ENCODE measurements around the gene KRI1.

KRI1 gene

DNA sequence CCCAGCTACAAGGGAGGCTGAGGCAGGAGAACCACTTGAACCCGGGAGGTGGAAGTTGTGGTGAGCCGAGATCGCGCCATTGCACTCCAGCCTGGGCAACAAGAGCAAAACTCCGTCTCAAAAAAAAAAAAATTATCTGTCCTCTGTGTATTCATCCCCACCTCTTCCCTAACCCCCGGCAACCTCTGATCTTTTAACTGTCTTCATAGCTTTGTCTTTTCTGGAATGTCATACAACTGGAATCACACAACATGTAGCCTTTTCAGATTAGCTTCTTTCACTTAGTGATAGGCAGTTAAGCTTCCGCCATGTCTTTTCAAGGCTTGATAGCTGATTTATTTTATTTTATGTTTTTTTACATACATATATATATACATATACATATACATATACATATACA, 40.2 kb downstream of the KRI1 start:
- TF ChIP-seq, protein P1, sequence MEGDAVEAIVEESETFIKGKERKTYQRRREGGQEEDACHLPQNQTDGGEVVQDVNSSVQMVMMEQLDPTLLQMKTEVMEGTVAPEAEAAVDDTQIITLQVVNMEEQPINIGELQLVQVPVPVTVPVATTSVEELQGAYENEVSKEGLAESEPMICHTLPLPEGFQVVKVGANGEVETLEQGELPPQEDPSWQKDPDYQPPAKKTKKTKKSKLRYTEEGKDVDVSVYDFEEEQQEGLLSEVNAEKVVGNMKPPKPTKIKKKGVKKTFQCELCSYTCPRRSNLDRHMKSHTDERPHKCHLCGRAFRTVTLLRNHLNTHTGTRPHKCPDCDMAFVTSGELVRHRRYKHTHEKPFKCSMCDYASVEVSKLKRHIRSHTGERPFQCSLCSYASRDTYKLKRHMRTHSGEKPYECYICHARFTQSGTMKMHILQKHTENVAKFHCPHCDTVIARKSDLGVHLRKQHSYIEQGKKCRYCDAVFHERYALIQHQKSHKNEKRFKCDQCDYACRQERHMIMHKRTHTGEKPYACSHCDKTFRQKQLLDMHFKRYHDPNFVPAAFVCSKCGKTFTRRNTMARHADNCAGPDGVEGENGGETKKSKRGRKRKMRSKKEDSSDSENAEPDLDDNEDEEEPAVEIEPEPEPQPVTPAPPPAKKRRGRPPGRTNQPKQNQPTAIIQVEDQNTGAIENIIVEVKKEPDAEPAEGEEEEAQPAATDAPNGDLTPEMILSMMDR (IDR thresholded peaks at IDR 0.05) = no peak

- TF ChIP-seq, protein P1 (IDR thresholded peaks at IDR 0.05) = no peak
Observed at GRCh38 chr19:10523135-10523636, 42.6 kb downstream of the KRI1 start.

DNA sequence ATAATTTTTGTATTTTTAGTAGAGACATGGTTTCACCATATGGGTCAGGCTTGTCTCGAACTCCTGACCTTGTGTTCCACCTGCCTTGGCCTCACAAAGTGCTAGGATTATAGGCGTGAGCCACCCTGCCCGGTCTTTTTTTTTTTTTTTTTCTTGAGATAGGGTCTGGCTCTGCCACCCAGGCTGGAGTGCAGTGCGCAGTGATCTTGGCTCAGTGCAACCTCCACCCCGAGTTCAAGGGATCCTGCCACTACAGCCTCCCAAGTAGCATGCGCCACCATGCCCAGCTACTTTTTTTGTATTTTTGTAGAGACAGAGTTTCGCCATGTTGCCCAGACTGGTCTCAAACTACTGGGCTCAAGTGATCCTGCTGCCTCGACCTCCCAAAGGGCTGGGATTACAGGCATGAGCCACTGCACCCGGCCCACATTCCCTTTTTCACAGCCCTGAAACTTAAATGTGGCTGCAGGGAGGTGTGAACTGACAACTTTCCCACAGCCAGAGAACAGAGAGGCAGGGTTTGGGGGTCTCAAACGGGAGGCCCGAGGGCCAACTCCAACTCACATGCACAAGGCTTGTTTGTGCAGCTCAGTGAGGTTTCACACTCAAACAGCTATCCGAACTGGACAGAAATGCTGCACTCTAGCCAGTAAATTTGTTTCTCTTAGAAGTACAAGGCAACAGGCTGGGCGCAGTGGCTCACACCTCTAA, 44.2 kb downstream of the KRI1 start:
- TF ChIP-seq, protein P1 (IDR thresholded peaks at IDR 0.05) = no peak

GRCh38 chr19:10520652-10521318, 45.0 kb downstream of the KRI1 start:
- TF ChIP-seq, protein P1 (IDR thresholded peaks at IDR 0.05) = no peak

GRCh38 chr19:10519421-10519820, 46.4 kb downstream of the KRI1 start:
- TF ChIP-seq, protein P1 (IDR thresholded peaks at IDR 0.05) = no peak

GRCh38 chr19:10518444-10519361, 47.1 kb downstream of the KRI1 start:
- TF ChIP-seq, protein P1 (IDR thresholded peaks at IDR 0.05) = no peak

- TF ChIP-seq, protein P1 (IDR thresholded peaks at IDR 0.05) = no peak
Observed at GRCh38 chr19:10517760-10518443, 47.9 kb downstream of the KRI1 start.
